ENCODE data around the gene DDX51. TPM values are rescaled to one million over a fixed set of nuclear protein-coding genes. Genes with fewer than 3 reads are reported as not detected.

Gene DDX51
- total RNA-seq, 1 donor from 2014 or later, result 18.0 TPM

DNA sequence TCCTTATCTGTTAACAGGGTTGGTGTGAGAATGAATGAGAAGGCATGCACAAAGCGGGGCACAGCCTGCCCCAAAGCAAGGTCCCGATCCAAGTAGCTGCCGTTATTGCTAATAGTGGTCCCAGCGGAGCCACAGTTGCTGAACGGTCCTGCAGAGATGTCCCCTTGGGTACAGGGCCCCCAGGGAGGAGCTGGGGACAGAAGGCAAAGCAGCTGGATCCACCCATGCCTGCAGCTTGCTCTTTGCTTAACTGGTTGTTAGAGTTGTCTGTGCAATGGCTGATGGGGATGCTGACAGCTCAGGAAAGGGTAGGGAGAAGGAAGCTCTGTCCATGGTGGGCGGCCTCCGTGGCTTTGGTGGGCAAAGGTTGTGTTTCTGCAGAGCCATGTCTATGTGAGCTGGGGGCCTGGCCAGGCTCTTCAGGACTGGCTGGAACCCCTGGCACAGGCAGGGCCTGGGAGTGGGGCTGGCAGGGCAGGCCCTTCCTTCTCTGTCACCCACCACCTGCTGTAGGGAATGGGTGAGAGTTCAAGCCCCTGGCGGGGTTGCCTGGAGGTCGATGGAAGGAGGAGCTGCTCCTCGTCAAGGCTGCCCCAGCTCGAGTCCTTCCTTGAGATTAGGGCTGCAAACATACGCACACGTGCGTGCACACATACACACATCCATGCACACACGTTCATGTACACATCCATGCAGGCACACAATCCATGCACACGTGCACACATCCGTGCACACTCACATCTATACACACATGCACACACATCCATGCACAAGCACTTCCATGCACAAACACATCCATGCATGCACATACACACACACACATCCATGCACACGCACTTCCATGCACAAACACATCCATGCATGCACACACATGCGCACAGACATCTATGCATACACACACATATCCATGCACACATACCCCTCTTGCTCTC lies 35.6 kb upstream of the DDX51 start:
- no peak for DNase-seq (ENCODE audit: low spot score)

- DNase-seq (ENCODE audit: low spot score), result no peak
Observed at GRCh38 chr12:132178801-132179401, 34.8 kb upstream of the DDX51 start.

GRCh38 chr12:132178316-132178715 lies 34.2 kb upstream of the DDX51 start:
- DNase-seq (ENCODE audit: low spot score), result no peak

GRCh38 chr12:132176920-132177551 lies 32.9 kb upstream of the DDX51 start:
- DNase-seq (ENCODE audit: low spot score), result no peak

DNA sequence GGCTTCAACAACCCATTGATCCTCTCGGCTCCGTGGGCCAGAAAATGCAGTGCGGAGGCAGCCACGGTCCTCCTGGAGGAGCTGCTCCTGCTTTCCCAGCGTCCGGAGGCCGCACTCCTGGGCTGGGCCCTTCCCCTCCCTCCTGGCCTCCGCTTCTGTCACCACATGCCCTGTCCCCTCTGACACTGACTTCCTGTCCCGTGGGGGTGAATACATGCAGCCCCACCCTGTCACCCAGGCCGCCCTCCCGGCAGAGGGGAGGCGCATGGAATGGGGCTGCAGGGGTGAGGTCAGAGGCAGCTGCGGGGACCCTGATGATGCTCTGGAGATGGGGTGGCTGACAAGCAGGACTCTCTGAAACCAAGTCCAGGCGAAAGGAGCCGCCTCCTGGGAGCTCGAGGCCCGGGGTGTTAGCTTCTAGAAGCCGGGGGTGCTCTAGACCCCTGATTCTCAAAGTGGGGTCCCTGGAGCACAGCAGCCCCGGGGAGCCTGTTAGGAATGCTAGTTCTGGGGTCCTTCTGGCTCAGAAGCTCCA lies 32.3 kb upstream of the DDX51 start:
- DNase-seq (ENCODE audit: low spot score), result no peak

GRCh38 chr12:132175496-132176384 lies 31.6 kb upstream of the DDX51 start:
- DNase-seq (ENCODE audit: low spot score), result no peak

DNA sequence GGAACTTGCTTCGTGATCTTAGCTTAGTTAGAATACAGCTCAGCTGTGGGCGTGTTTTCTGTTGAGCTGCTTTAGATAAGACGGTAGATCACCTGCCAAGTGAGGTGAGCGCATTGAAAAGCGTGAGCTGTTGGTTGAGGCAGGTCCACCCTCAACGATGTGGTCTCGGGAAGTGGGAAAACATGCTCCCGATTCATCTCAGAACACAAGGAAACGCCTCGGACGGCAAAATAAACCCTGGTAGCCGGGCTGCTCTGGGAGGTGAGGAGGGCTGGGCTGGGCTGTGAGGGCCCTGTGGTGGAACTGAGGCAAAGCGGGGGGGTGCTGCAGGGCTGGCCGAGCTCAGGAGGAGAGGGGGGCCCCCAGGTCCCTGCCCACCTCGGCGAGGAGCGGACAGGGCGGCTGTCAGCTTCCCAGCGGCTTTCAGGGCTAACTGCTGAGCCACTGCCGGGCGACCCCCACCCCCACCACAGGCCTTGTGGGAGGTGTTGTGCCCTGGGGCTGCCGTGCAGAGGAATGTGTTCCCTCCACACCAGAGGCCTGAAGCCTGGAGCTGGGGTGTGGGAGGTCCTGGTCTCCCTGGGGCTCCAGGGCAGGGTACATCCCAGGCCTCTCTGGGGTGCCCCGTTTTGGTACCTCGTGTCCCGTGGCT lies 30.8 kb upstream of the DDX51 start:
- no peak for DNase-seq (ENCODE audit: low spot score)

- no peak for DNase-seq (ENCODE audit: low spot score)
Observed at GRCh38 chr12:132174015-132174838, 30.1 kb upstream of the DDX51 start.

- DNase-seq (ENCODE audit: low spot score), result no peak
Observed at GRCh38 chr12:132173135-132174014, 29.3 kb upstream of the DDX51 start.

DNA sequence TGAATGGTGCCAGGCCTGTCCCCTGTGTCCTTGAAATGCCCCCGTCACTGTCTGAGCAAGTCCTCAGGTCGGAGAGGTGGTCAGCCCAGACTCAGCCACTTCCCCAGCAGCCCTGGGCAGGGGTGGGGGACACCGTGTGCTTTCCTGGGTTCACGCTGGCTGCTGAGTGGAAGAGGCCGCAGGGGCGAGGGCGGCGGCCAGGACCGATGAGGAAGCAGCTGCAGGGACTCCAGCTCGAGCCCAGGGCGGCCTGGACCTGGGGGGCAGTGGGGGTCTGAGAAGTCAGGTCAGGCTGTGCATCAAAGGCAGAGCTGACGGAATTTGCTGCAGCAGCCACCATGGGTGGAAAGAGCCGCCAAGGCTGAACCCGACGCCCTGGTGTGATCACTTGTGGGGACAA lies 28.5 kb upstream of the DDX51 start:
- no peak for DNase-seq (ENCODE audit: low spot score)

DNA sequence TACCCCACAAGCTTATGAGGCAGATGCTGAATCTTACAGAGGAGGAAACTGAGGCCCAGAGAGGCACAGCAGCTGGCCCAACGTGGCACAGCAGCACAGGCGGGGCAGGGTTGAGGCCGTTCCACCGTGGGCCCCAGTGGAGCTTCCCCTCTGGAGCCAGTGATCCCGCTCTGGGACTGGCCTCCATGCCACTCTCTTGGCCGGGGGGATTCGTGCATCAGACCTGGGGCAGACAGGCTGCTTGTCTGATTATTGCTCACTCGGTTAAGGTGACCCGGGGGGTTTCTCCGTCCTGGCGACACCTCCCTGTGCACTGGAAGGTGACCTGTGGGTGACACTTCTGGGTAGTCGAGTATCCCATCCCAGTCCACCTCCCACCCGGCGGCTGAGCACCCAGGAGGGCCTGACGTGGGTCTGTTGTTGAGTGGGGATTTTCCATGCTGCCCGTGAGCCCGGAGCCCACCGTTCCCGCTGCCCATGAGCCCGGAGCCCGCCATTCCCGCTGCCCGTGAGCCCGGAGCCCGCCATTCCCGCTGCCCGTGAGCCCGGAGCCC lies 27.9 kb upstream of the DDX51 start:
- DNase-seq (ENCODE audit: low spot score), result no peak

DNA sequence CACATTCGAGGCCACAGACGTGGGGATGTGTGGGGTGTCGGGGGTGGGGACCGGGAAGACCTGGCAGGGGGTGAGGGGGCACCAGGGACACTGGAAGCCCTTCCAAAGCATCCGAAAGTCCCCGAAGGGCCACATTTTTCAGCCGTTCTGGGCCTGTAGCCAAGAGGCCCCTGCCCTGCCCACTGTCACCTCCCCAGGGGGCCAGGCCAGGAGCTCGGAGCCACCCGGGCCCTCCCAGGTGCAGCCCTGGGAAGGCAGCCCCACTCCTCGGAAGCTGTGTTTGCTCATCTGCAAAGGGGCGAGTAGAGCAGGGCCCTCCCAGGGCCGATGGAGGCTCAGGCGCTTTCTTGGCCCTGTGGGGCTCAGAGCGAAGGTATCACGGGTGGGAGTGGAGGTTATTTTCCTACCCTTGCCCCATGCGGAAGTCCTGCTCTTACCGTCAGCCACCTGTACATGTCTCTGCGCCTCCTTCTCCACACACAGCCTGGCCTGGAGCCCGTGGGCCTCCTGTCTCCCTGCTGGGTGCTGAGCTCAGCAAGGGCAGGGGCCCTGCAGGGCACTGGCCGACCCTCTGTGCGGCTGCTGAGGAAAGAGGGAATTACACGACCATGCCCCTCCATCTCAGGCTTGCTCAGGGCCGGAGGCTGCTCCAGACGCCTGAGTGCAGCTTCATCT lies 27.3 kb upstream of the DDX51 start:
- DNase-seq (ENCODE audit: low spot score), result no peak

DNA sequence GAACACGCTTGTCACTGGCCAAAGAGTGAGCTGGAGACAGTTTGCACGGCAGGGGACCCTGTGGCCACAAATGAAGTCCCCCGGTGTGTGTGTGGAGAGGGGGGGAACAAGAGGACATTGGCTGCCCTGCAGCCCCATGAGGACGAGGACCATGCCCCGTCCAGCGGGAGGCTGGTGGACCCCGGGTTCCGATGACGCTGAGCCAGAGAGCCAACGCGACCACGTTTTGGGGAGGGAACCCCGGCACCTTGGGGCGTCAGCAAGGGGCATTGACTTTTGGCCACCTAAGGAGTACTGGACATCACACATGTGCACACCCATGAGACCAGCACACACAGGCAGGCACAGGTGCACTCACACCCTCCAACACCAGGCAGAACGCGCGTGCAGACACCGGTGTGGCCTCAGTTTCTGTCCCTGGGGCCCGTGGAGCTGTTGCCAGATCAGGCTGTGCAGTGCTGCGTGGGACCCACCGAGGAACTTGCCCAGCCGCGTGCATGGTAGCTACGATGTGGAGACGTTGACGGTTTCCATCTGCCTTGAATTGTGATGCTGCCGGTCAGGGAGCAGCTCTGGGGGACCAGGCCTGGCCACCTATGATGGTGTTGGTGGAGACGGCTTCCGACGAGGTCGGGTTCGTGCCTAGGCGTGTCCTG lies 26.6 kb upstream of the DDX51 start:
- no peak for DNase-seq (ENCODE audit: low spot score)

DNA sequence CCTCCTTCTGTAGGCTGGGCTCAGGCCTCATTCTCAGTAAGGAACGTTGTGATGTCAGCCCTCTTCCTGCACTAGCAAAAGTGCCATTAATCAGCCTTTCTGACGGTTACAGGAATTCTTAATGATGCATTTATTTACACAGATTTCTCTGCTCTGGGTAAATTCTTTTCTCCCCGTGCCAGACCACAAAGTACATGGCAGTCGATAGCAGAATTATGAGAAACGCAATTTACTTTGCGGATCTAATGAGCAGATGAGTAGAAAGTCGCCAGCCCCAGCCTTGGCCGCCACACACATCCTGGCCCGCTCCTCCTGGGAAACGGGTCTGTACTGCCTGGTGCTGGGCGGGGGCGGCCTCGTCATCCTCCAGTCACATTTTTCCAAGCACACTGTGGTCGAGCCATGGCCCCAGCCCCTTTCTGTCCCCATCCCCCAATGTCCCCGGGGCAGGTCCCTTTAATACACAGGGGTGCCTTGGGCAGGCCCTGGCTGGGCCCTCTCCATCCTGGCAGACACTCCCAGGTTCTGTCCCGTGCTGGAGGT lies 26.0 kb upstream of the DDX51 start:
- no peak for DNase-seq (ENCODE audit: low spot score)

DNA sequence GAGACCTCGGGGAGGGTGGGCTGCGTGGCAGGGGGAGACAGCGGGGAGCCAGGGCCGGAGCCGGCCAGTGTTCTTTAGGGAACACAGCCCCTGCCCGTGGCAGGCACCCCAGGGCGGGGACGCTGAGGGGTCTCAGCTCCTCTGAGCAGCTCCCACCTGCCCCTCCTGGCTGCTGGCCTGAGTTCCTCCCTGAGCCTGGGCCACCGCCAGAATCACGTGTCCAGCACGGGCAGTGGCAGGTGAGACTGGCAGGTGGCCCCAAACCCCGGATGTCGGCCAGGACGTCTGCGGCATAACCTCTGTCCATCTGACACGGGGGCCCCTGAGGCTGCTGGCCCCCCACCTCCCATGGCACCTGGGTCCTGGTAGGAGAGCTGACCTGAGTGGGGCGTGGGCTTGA lies 25.3 kb upstream of the DDX51 start:
- DNase-seq (ENCODE audit: low spot score), result no peak

DNA sequence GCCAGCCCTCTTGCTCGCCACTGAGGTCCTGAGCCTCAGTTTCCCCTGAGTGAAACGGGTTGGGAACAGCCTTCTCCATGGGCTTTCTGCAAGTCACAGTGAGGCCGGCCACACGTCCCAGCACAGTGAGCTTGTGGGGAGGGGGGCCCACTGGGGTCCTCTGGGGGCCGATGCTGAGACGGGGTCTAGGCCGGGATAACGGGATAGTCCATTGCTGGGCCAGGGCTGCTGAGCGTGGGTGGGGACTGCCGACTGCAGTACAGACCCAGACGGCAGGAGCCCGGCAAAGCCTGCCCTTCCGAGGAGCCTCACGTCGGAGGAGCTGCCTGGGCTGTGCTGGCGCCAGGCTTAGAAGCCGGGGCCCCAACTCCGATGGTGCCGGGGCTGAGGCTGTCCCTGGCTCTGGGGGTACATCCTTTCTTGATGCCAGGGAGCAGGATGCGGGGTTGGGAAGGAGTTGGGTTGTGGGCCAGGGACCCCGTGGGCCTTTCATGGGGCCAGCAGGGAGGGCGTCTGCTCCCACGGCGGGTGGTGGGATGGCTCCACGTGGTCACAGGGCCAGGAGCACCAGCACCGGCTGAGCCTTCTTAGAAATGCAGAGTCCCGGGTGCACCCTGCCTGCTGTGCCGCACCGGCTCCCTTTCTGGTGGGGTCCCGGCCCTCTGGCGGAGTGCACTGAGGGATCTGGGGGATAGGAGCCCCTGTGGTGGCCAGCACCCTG lies 24.4 kb upstream of the DDX51 start:
- DNase-seq (ENCODE audit: low spot score), result no peak
